Measurements from ENCODE around the gene GRM4.

Gene GRM4

DNA sequence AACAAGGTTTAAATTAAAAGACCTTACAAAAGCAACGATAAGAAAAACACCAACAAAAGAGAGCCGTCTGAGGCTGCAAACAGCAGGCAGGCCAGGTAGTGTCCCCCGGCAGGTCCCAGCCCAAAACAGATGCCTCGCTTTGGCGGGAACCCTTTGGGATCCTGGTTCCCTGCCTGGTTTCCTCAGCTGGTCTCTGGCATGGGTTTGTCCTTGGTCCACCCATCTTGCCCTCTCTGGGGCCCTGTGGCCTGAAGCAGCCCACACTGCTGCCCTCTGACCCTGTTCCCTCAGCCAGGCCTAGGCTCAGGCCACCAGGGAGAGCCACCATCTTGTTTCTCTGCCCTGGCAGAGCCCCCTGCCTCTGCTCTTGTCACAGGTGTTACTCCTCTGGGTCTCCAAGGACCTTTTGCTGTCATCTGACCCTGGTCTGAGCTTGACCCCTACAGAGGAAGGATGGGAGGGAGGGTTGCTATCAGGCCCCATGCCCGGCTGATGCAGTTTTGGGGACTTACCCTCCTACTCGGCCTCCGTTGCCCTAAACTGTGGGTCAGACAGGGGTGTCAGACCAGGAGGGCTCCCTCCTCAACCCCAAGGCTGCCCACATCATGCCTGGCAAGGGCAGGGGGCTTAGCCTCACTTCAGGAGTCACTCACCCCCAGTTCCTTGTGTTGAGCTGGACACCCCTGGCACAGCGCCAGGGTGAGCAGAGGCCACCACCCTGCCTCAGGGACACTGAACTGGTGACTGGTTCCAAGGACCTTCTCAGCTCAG, 30.6 kb upstream of the GRM4 start:
- Histone ChIP-seq H3K9ac (ENCODE audit: low read length) (no peak overlapping the region), H3K4me1 (ENCODE audit: insufficient read depth, low read length) (no peaks in the 10 kb centered on the region), H3K27ac (ENCODE audit: low read depth, low read length) (no peak overlapping the region), H3K27me3 (ENCODE audit: control insufficient read depth in 1 of 2, insufficient read depth in 2 of 2, low read length in 2 of 2) (no peaks in the 10 kb centered on the region), H3K36me3 (ENCODE audit: insufficient read depth, low read length) (no peaks in the 10 kb centered on the region), H3K4me3 (ENCODE audit: low read depth in 1 of 2, low read length in 2 of 2) (no peak overlapping the region), H3K9me3 (ENCODE audit: low read length) (no peaks in the 10 kb centered on the region)

DNA sequence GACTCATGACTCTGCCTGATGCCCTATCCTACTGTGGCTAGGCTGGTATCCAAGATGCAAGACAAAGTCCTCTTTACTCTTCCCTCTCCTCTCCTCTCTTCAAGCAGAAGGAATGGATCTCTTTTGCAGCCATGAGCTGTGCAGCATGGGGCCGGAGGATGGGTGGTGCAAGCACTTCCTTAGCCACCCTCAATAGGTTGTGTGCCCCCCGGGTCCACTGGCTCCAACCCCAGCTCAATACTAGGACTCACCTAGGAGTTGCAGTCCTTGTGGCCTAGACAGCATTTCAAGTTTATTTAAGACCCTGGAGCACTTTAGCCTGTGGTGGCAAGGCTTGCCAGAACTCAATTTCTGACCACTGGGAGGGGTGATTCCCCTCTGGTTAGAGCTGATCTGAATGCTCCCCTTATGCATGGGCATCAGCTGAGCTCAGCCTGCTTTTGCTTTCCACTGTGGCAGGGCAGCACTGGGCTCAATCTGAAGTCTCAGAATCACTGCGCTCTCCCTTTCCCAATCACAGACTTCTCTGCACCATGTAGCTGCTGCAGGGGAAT, 29.0 kb upstream of the GRM4 start:
- H3K9me3 ChIP-seq (ENCODE audit: low read length), result no peaks in the 10 kb centered on the region
- no peak overlapping the region for H3K27ac ChIP-seq (ENCODE audit: low read depth, low read length)
- no peak overlapping the region for H3K4me3 ChIP-seq (ENCODE audit: low read depth in 1 of 2, low read length in 2 of 2)
- no peak overlapping the region for H3K9ac ChIP-seq (ENCODE audit: low read length)
- H3K36me3 ChIP-seq (ENCODE audit: insufficient read depth, low read length), result no peaks in the 10 kb centered on the region
- H3K4me1 ChIP-seq (ENCODE audit: insufficient read depth, low read length), result no peaks in the 10 kb centered on the region
- no peaks in the 10 kb centered on the region for H3K27me3 ChIP-seq (ENCODE audit: control insufficient read depth in 1 of 2, insufficient read depth in 2 of 2, low read length in 2 of 2)

- H3K36me3 ChIP-seq (ENCODE audit: insufficient read depth, low read length), result no peaks in the 10 kb centered on the region
Measured at GRCh38 chr6:34172961-34173775, 27.3 kb upstream of the GRM4 start.

DNA sequence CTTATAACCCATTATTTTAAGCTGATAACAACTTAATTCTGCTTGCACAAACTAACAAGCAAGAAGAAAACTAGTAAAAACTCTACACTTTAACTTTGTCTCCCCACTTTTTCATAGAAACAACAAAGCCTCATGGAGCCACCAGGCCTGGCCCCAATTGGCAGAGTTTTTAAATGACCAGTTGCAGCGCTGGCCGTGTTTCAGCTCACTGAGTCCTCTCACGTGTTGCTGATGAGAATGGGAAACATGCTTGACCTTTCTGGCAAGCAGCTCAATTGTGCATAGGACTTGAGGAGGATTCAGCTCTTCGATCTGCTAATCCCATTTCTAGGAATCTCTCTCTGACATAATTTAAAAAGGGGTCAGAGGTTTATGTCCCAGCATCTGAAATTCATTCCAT, 24.5 kb upstream of the GRM4 start:
- no peak overlapping the region for H3K4me3 ChIP-seq (ENCODE audit: low read depth in 1 of 2, low read length in 2 of 2)
- H3K27me3 ChIP-seq (ENCODE audit: control insufficient read depth in 1 of 2, insufficient read depth in 2 of 2, low read length in 2 of 2), result no peaks in the 10 kb centered on the region
- no peaks in the 10 kb centered on the region for H3K36me3 ChIP-seq (ENCODE audit: insufficient read depth, low read length)
- no peaks in the 10 kb centered on the region for H3K9me3 ChIP-seq (ENCODE audit: low read length)
- H3K9ac ChIP-seq (ENCODE audit: low read length), result no peak overlapping the region
- H3K4me1 ChIP-seq (ENCODE audit: insufficient read depth, low read length), result no peaks in the 10 kb centered on the region
- H3K27ac ChIP-seq (ENCODE audit: low read depth, low read length), result no peak overlapping the region

More at GRCh38 chr6:34172961-34173775, 27.3 kb upstream of the GRM4 start:
- no peaks in the 10 kb centered on the region for H3K4me1 ChIP-seq (ENCODE audit: insufficient read depth, low read length)
- no peak overlapping the region for H3K27ac ChIP-seq (ENCODE audit: low read depth, low read length)
- no peaks in the 10 kb centered on the region for H3K27me3 ChIP-seq (ENCODE audit: control insufficient read depth in 1 of 2, insufficient read depth in 2 of 2, low read length in 2 of 2)
- H3K9ac ChIP-seq (ENCODE audit: low read length), result no peak overlapping the region
- H3K9me3 ChIP-seq (ENCODE audit: low read length), result no peaks in the 10 kb centered on the region
- H3K4me3 ChIP-seq (ENCODE audit: low read depth in 1 of 2, low read length in 2 of 2), result no peak overlapping the region

DNA sequence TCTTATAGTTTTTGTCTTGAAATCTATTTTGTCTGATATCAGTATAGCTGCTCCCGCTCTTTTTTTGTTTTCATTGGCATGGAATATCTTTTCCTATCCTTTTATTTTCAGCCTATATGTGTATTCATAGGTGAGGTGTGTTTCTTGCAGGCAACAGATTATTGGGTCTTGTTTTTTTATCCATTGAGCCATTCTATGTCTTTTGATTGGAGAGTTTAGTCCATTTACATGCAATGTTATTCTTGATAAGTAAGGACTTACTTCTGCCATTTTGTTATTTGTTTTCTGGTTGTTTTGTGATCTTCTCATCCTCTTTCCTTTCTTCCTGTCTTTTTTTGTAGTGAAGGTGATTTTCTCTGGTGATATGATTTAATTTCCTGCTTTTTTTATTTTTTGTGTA, 24.0 kb upstream of the GRM4 start:
- no peak overlapping the region for H3K27ac ChIP-seq (ENCODE audit: low read depth, low read length)
- no peak overlapping the region for H3K4me3 ChIP-seq (ENCODE audit: low read depth in 1 of 2, low read length in 2 of 2)
- H3K36me3 ChIP-seq (ENCODE audit: insufficient read depth, low read length), result no peaks in the 10 kb centered on the region
- H3K27me3 ChIP-seq (ENCODE audit: control insufficient read depth in 1 of 2, insufficient read depth in 2 of 2, low read length in 2 of 2), result no peaks in the 10 kb centered on the region
- H3K9ac ChIP-seq (ENCODE audit: low read length), result no peak overlapping the region
- no peaks in the 10 kb centered on the region for H3K4me1 ChIP-seq (ENCODE audit: insufficient read depth, low read length)
- no peaks in the 10 kb centered on the region for H3K9me3 ChIP-seq (ENCODE audit: low read length)

- no peak overlapping the region for H3K9ac ChIP-seq (ENCODE audit: low read length)
- H3K27ac ChIP-seq (ENCODE audit: low read depth, low read length), result no peak overlapping the region
- H3K9me3 ChIP-seq (ENCODE audit: low read length), result peaks cover 7% of the 10 kb centered on the region
- H3K4me3 ChIP-seq (ENCODE audit: low read depth in 1 of 2, low read length in 2 of 2), result no peak overlapping the region
- no peaks in the 10 kb centered on the region for H3K36me3 ChIP-seq (ENCODE audit: insufficient read depth, low read length)
- H3K27me3 ChIP-seq (ENCODE audit: control insufficient read depth in 1 of 2, insufficient read depth in 2 of 2, low read length in 2 of 2), result no peaks in the 10 kb centered on the region
- no peaks in the 10 kb centered on the region for H3K4me1 ChIP-seq (ENCODE audit: insufficient read depth, low read length)
Measured at GRCh38 chr6:34161857-34162515, 16.1 kb upstream of the GRM4 start.

GRCh38 chr6:34159844-34160243, 14.0 kb upstream of the GRM4 start:
- no peak overlapping the region for H3K9ac ChIP-seq (ENCODE audit: low read length)
- H3K36me3 ChIP-seq (ENCODE audit: insufficient read depth, low read length), result no peaks in the 10 kb centered on the region
- no peak overlapping the region for H3K27ac ChIP-seq (ENCODE audit: low read depth, low read length)
- peaks cover 2% of the 10 kb centered on the region for H3K4me1 ChIP-seq (ENCODE audit: insufficient read depth, low read length)
- no peak overlapping the region for H3K4me3 ChIP-seq (ENCODE audit: low read depth in 1 of 2, low read length in 2 of 2)
- peaks cover 0 to 11% of the 10 kb centered on the region in 2 donors for H3K27me3 ChIP-seq (ENCODE audit: control insufficient read depth in 1 of 2, insufficient read depth in 2 of 2, low read length in 2 of 2)
- H3K9me3 ChIP-seq (ENCODE audit: low read length), result peaks cover 7% of the 10 kb centered on the region

GRCh38 chr6:34158876-34159275, 13.0 kb upstream of the GRM4 start:
- Histone ChIP-seq H3K27ac (ENCODE audit: low read depth, low read length) (no peak overlapping the region), H3K27me3 (ENCODE audit: control insufficient read depth in 1 of 2, insufficient read depth in 2 of 2, low read length in 2 of 2) (peaks cover 7 to 21% of the 10 kb centered on the region in 2 donors), H3K9ac (ENCODE audit: low read length) (no peak overlapping the region), H3K9me3 (ENCODE audit: low read length) (peaks cover 7% of the 10 kb centered on the region), H3K4me3 (ENCODE audit: low read depth in 1 of 2, low read length in 2 of 2) (no peak overlapping the region), H3K4me1 (ENCODE audit: insufficient read depth, low read length) (peaks cover 8% of the 10 kb centered on the region), H3K36me3 (ENCODE audit: insufficient read depth, low read length) (no peaks in the 10 kb centered on the region)

GRCh38 chr6:34157851-34158250, 12.0 kb upstream of the GRM4 start:
- Histone ChIP-seq H3K4me1 (ENCODE audit: insufficient read depth, low read length) (peaks cover 8% of the 10 kb centered on the region), H3K9ac (ENCODE audit: low read length) (no peak overlapping the region), H3K36me3 (ENCODE audit: insufficient read depth, low read length) (no peaks in the 10 kb centered on the region), H3K9me3 (ENCODE audit: low read length) (peaks cover 7% of the 10 kb centered on the region), H3K27me3 (ENCODE audit: control insufficient read depth in 1 of 2, insufficient read depth in 2 of 2, low read length in 2 of 2) (peaks cover 9 to 29% of the 10 kb centered on the region in 2 donors), H3K27ac (ENCODE audit: low read depth, low read length) (no peak overlapping the region), H3K4me3 (ENCODE audit: low read depth in 1 of 2, low read length in 2 of 2) (no peak overlapping the region)

DNA sequence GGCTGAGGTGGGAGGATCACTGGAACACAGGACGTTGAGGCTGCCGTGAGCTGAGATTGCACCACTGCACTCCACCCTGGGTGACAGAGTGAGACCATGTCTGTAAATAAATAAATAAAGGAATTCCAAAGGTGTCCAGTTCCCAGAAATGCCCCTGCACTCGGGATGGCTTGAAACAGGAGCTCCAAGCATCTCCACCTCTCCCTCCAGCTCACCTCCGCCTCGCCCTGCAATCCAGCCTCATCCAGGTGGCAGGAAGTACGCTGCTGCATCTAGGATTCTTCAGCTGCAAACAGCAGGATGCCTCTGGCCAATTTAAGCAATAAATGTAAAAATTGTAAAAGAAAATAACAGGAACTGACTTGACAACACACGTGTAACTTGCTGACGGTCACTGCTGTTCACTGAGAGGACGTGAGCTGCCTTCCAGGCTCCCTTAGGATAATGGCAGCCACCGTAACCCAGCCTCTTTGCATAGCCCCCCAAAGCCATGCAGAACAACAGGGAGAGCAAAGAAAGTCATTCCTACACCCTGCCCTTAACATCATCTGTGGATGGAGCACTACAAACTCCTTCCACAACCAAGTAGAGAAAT, 11.4 kb upstream of the GRM4 start:
- Histone ChIP-seq H3K36me3 (ENCODE audit: insufficient read depth, low read length) (no peaks in the 10 kb centered on the region), H3K27me3 (ENCODE audit: control insufficient read depth in 1 of 2, insufficient read depth in 2 of 2, low read length in 2 of 2) (peaks cover 9 to 33% of the 10 kb centered on the region in 2 donors), H3K27ac (ENCODE audit: low read depth, low read length) (no peak overlapping the region), H3K4me3 (ENCODE audit: low read depth in 1 of 2, low read length in 2 of 2) (no peak overlapping the region), H3K9ac (ENCODE audit: low read length) (no peak overlapping the region), H3K4me1 (ENCODE audit: insufficient read depth, low read length) (peaks cover 8% of the 10 kb centered on the region), H3K9me3 (ENCODE audit: low read length) (peaks cover 7% of the 10 kb centered on the region)

Measured in muscle layer of colon (tissue), 2 donors.